Right renal cortex interstitium (tissue), 3 donors: ENCODE data around the gene ANK2. TPM values are rescaled to one million over a fixed set of nuclear protein-coding genes. Genes with fewer than 3 reads are reported as not detected.

ENCODE experiments used
- DNase-seq, 3 donors: peaks; one replicate each; pipeline ENCODE4 v3.0.0-alpha.2; 2013; ENCODE audit warnings: low read depth in 3 of 3, low spot score in 2 of 3
- polyA plus RNA-seq, 3 donors: library from polyadenylated mRNA; unstranded; fragments of 120-200 nt; gene quantifications; one replicate each; pipeline ENCODE4 v1.2.1, GENCODE V29; 2013; ENCODE audit not compliant: insufficient read length in 3 of 3

Gene ANK2
- polyA plus RNA-seq, 3 donors = 60.8 to 77.1 (median 69.2) TPM

GRCh38 chr4:113325876-113326615 lies 276.6 kb downstream of the ANK2 start:
- DNase-seq = no peak

GRCh38 chr4:113327494-113327893 lies 278.0 kb downstream of the ANK2 start:
- no peak for DNase-seq

- no peak for DNase-seq
Measured at GRCh38 chr4:113328514-113328913, 279.1 kb downstream of the ANK2 start.

- no peak for DNase-seq
Measured at GRCh38 chr4:113330200-113330599, 280.7 kb downstream of the ANK2 start.

GRCh38 chr4:113331811-113332210 lies 282.4 kb downstream of the ANK2 start:
- DNase-seq = no peak

- no peak for DNase-seq
Measured at GRCh38 chr4:113332701-113333100, 283.2 kb downstream of the ANK2 start.

- no peak for DNase-seq
Measured at GRCh38 chr4:113335746-113336145, 286.3 kb downstream of the ANK2 start.

GRCh38 chr4:113336556-113336955 lies 287.1 kb downstream of the ANK2 start:
- no peak for DNase-seq

GRCh38 chr4:113339430-113339813 lies 290.0 kb downstream of the ANK2 start:
- no peak for DNase-seq

GRCh38 chr4:113344100-113344499 lies 294.6 kb downstream of the ANK2 start:
- no peak for DNase-seq

GRCh38 chr4:113347245-113347644 lies 297.8 kb downstream of the ANK2 start:
- DNase-seq = no peak

- no peak for DNase-seq
Measured at GRCh38 chr4:113349430-113349829, 300.0 kb downstream of the ANK2 start.

- no peak for DNase-seq
Measured at GRCh38 chr4:113350576-113350975, 301.1 kb downstream of the ANK2 start.

- DNase-seq = no peak
Measured at GRCh38 chr4:113355550-113356371, 306.3 kb downstream of the ANK2 start.

- no peak for DNase-seq
Measured at GRCh38 chr4:113356453-113356852, 307.0 kb downstream of the ANK2 start.

GRCh38 chr4:113358784-113359183 lies 309.3 kb downstream of the ANK2 start:
- no peak for DNase-seq

GRCh38 chr4:113365377-113365776 lies 315.9 kb downstream of the ANK2 start:
- DNase-seq = no peak

GRCh38 chr4:113368056-113368455 lies 318.6 kb downstream of the ANK2 start:
- no peak for DNase-seq

GRCh38 chr4:113371111-113371510 lies 321.7 kb downstream of the ANK2 start:
- DNase-seq = no peak

GRCh38 chr4:113375964-113376666 lies 326.7 kb downstream of the ANK2 start:
- no peak for DNase-seq

GRCh38 chr4:113378836-113379235 lies 329.4 kb downstream of the ANK2 start:
- DNase-seq = no peak
